Adrenal gland (tissue), 12 donors: ENCODE results near the gene PSD. TPM values are rescaled to one million over a fixed set of nuclear protein-coding genes. Genes with fewer than 3 reads are reported as not detected.

Experiments used
- DNase-seq, 7 donors: peaks; one replicate each; pipeline ENCODE4 v3.0.0-alpha.2; 2019 to 2020
- H3K27ac ChIP-seq, 5 donors: fragments of 200-600 bp; sonication (generic) in 4 of 5; 1 replicate in 3 of 5; 2 replicates in 2 of 5; pipeline versions ENCODE4 v1.5.1 to v1.8.0; 2016 to 2020; ENCODE audit warnings: mild to moderate bottlenecking in 1 of 5
- H3K27me3 ChIP-seq: fragments of 200-600 bp; 2 replicates; pipeline ENCODE4 v1.8.0; 2021
- H3K36me3 ChIP-seq, 2 donors: fragments of 200-600 bp; replicated peaks in 1 of 2; 1 replicate in 1 of 2; 2 replicates in 1 of 2; pipeline versions ENCODE4 v1.5.1 to v1.8.0; 2018 to 2022
- H3K4me1 ChIP-seq, 2 donors: fragments of 200-600 bp; replicated peaks in 1 of 2; 1 replicate in 1 of 2; 2 replicates in 1 of 2; pipeline versions ENCODE4 v1.5.1 to v1.8.0; 2018 to 2021
- H3K4me3 ChIP-seq, 4 donors: fragments of 200-600 bp; sonication (generic) in 3 of 4; one replicate each; pipeline ENCODE4 v1.5.1; 2016 to 2018
- H3K9me3 ChIP-seq, 3 donors: fragments of 200-600 bp; sonication (generic) in 1 of 3; replicated peaks in 1 of 3; 1 replicate in 2 of 3; 2 replicates in 1 of 3; pipeline versions ENCODE4 v1.5.1 to v1.8.0; 2016 to 2021
- CTCF ChIP-seq, 6 experiments: fragments of 450-650 bp in 4 of 6; fragments of 200-600 bp in 2 of 6; sonication (generic) in 1 of 6; IDR thresholded peaks; 1 replicate in 5 of 6; 2 replicates in 1 of 6; pipeline versions ENCODE4 v1.5.1 to v1.8.0; 2016 to 2021; ENCODE audit warnings: antibody characterized with exemption in 6 of 6, mild to moderate bottlenecking in 2 of 6, moderate library complexity in 1 of 6
- POLR2A ChIP-seq, 2 donors: fragments of 450-650 bp; IDR thresholded peaks; one replicate each; pipeline ENCODE4 v1.6.1; 2017; ENCODE audit warnings: antibody characterized with exemption in 2 of 2, mild to moderate bottlenecking in 2 of 2, moderate library complexity in 1 of 2
- WGBS, 4 donors: extraction: QIAGEN DNeasy Blood & Tissue Kit in 2 of 4; methylation state at CpG; one replicate each; pipeline versions ENCODE4 v1.1.5 to v1.1.7; 2013 to 2017; 5-methylcytosine and 5-hydroxymethylcytosine counted together
- intact Hi-C, 2 donors: fragments of 100-400 bp; cut with DNase I; formaldehyde crosslinking; loops; one replicate each; pipeline versions ENCODE4 v1.14.1 to v1.15.0; 2022 to 2023
- polyA plus RNA-seq, 3 donors: library from polyadenylated mRNA; stranded (reverse); fragments of 200-250 nt in 2 of 3; fragments of 350-450 nt in 1 of 3; fragmentation: Illumina TruSeq in 1 of 3; extraction: RNeasy Lipid Tissue Mini Kit (QIAGEN cat#74804) in 1 of 3; gene quantifications; one replicate each; pipeline ENCODE4 v1.2.3, GENCODE V29; 2013 to 2014
- total RNA-seq, 9 donors: library from RNA; depleted of rRNA in 4 of 9; stranded (reverse); fragments of >200 nt in 4 of 9; fragments of 120-200 nt in 1 of 9; fragmentation: NEBNext Ultra II Directional in 1 of 9; extraction: Animal tissue kit (Norgen Biotek cat#: 25700) in 1 of 9; gene quantifications; one replicate each; pipeline versions ENCODE4 v1.1.0 to v1.2.4, GENCODE V29; 2013 to 2023
- donor health status: healthy with polysubstance abuse.
- donor health status: Bipolar disorder and iron deficiency.
- donor health status: DM: yes; HTN: yes; CAD: no.
- donor health status: DM: no; HTN: no; CAD: no.
- donor health status: DM: no; HTN: no; CAD: no.
- donor health status: DM: yes; HTN: yes; CAD: no.

PSD gene
- total and polyA plus RNA-seq, 12 donors: 0.54 to 43.7 (median 9.4) TPM; not detected in 1

- Histone ChIP-seq H3K4me1 (peaks cover 28 to 32% of the 10 kb centered on the region in 2 donors), H3K27ac (peak overlapping the region in 3 of 5 donors; percentile 72 to 91 (median 86)), H3K27me3 (peaks cover 4% of the 10 kb centered on the region), H3K9me3 (no peaks in the 10 kb centered on the region), H3K4me3 (peak overlapping the region in 2 of 4 donors; percentile 96), H3K36me3 (peaks cover 0 to 16% of the 10 kb centered on the region in 2 donors)
- TF ChIP-seq CTCF (IDR thresholded peaks at IDR 0.05): no peak
- no peak for TF ChIP-seq POLR2A (IDR thresholded peaks at IDR 0.05)
- intact Hi-C loops: no loop called here
- 0 to 1% (median 0%) methylated on average over 20 to 54 of the region's 54 CpGs for WGBS, 4 donors
- peak in 5 of 7 donors; percentile 60 to 73 (median 64) for DNase-seq
Observed at GRCh38 chr10:102419269-102420180, 940 bp upstream of the PSD start.

- intact Hi-C loops: no loop called here
- WGBS, 4 donors: 79 to 90% (median 86%) methylated on average over 9 to 20 of the region's 20 CpGs
- Histone ChIP-seq H3K4me1 (peaks cover 15% of the 10 kb centered on the region in 2 donors), H3K4me3 (no peak overlapping the region), H3K27me3 (peaks cover 13% of the 10 kb centered on the region), H3K27ac (no peak overlapping the region), H3K9me3 (no peaks in the 10 kb centered on the region), H3K36me3 (no peaks in the 10 kb centered on the region)
- TF ChIP-seq CTCF (IDR thresholded peaks at IDR 0.05): no peak
- TF ChIP-seq POLR2A (IDR thresholded peaks at IDR 0.05): no peak
- no peak for DNase-seq
Observed at GRCh38 chr10:102416695-102417094, 1.9 kb downstream of the PSD start.

DNA sequence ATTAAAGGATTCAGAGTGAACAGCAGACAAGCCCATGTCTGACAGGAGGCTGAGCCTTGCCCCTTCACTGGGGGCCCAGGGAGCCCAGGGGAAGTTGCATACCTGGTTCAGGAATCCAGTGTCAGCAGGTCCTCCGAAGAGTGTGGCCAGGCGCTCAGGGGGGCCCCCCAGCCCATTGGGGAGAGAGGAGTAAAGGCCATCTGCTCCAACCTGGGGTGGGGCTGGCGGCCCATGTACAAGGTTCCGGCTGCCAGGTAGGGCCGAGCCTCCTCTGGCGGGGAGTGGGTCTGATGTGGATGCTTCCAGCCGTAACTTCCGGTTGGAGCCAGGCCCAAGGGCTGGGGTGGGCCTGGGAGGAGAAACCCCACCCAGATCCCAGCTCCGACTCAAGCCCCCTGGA is 2.3 kb downstream of the PSD start:
- Histone ChIP-seq H3K9me3 (no peaks in the 10 kb centered on the region), H3K27me3 (peaks cover 17% of the 10 kb centered on the region), H3K36me3 (no peaks in the 10 kb centered on the region), H3K27ac (no peak overlapping the region), H3K4me3 (no peak overlapping the region), H3K4me1 (peaks cover 15% of the 10 kb centered on the region in 2 donors)
- 14 to 73% (median 62%) methylated on average over 2 to 9 of the region's 9 CpGs for WGBS, 4 donors
- intact Hi-C loops: no loop called here
- no peak for DNase-seq
- no peak for TF ChIP-seq CTCF (IDR thresholded peaks at IDR 0.05)
- no peak for TF ChIP-seq POLR2A (IDR thresholded peaks at IDR 0.05)

DNA sequence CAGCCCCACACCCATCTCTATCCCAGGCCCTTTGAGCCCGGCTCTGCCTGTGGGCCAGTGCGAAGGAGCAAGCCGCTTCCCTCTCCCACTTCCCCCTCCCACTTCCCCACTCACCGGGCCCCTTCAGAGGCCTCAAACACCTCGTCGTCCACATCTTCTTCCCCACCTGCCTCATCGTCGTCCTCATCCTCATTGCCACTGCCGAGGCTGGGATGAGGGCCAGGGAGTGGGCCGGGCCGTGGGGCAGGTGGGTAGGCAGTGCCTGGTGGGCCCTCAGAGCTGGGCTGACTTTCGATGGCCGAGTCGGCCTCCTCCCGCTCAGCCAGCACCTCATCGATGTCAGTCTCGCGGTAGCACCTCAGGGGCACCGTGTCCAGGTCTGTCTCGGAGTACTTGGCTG is 3.8 kb downstream of the PSD start:
- TF ChIP-seq CTCF (IDR thresholded peaks at IDR 0.05): no peak
- 31 to 48% (median 47%) methylated on average over 9 to 20 of the region's 20 CpGs for WGBS, 4 donors

More for the DNA sequence above, 3.8 kb downstream of the PSD start:
- intact Hi-C loops: no loop called here
- DNase-seq: peak in 1 of 7 donors; percentile 13
- Histone ChIP-seq H3K27me3 (peaks cover 31% of the 10 kb centered on the region), H3K27ac (no peak overlapping the region), H3K4me1 (peaks cover 9 to 14% of the 10 kb centered on the region in 2 donors), H3K36me3 (no peaks in the 10 kb centered on the region), H3K4me3 (no peak overlapping the region), H3K9me3 (no peaks in the 10 kb centered on the region)
